Testis (tissue), 3 donors: ENCODE results near the gene ZIC2. TPM values are rescaled to one million over a fixed set of nuclear protein-coding genes. Genes with fewer than 3 reads are reported as not detected.

Experiments
- DNase-seq: peaks from one replicate; pipeline ENCODE4 v3.0.0-alpha.2; 2019
- H3K27ac ChIP-seq, 2 donors: fragments of 200-600 bp; sonication (generic); one replicate each; pipeline ENCODE4 v1.5.1; 2019
- H3K27me3 ChIP-seq: fragments of 200-600 bp; sonication (generic); one replicate; pipeline ENCODE4 v1.5.1; 2019
- H3K36me3 ChIP-seq: fragments of 200-600 bp; sonication (generic); one replicate; pipeline ENCODE4 v1.5.1; 2017; ENCODE audit warnings: low read depth; ENCODE audit errors: missing control alignments
- H3K4me1 ChIP-seq: fragments of 200-600 bp; sonication (generic); one replicate; pipeline ENCODE4 v1.5.1; 2019
- H3K4me3 ChIP-seq, 2 donors: fragments of 200-600 bp; sonication (generic); one replicate each; pipeline ENCODE4 v1.5.1; 2017 to 2019
- H3K9me3 ChIP-seq: fragments of 200-600 bp; sonication (generic); one replicate; pipeline ENCODE4 v1.5.1; 2017
- CTCF ChIP-seq, 3 experiments: fragments of 450-650 bp in 2 of 3; fragments of 200-600 bp in 1 of 3; sonication (generic) in 1 of 3; IDR thresholded peaks; one replicate each; pipeline ENCODE4 v1.5.1; 2016 to 2019; ENCODE audit warnings: antibody characterized with exemption in 3 of 3, mild to moderate bottlenecking in 2 of 3, moderate library complexity in 1 of 3
- POLR2A ChIP-seq: fragments of 450-650 bp; IDR thresholded peaks from one replicate; pipeline ENCODE4 v1.6.1; 2017; ENCODE audit warnings: antibody characterized with exemption, mild to moderate bottlenecking, moderate library complexity
- WGBS, 2 donors: methylation state at CpG; one replicate each; pipeline ENCODE4 v1.1.5; 2018; 5-methylcytosine and 5-hydroxymethylcytosine counted together
- intact Hi-C: fragments of 100-400 bp; cut with DNase I; formaldehyde crosslinking; loops from one replicate; pipeline ENCODE4 v1.15.1; 2023; ENCODE audit warnings: low total_unique reads
- polyA plus RNA-seq: library from polyadenylated mRNA; stranded (reverse); fragments of 350-450 nt; fragmentation: Illumina TruSeq; extraction: RNeasy Lipid Tissue Mini Kit (QIAGEN cat#74804); gene quantifications from one replicate; pipeline ENCODE4 v1.2.3, GENCODE V29; 2014; ENCODE audit warnings: low read depth, low replicate concordance; ENCODE audit not compliant: insufficient read depth
- total RNA-seq, 2 donors: library from RNA; depleted of rRNA; stranded (reverse); fragments of >200 nt; gene quantifications; one replicate each; pipeline ENCODE4 v1.2.3, GENCODE V29; 2016

ZIC2 gene
- total and polyA plus RNA-seq, 3 donors from 2014 or later, result 1.3 to 11.5 (median 6.9) TPM

GRCh38 chr13:99989276-99990125 is 7.9 kb downstream of the ZIC2 start:
- Histone ChIP-seq H3K27ac (no peak overlapping the region), H3K4me1 (no peaks in the 10 kb centered on the region), H3K9me3 (no peaks in the 10 kb centered on the region), H3K4me3 (no peak overlapping the region), H3K27me3 (peaks cover 4% of the 10 kb centered on the region), H3K36me3 (no peaks in the 10 kb centered on the region)
- 7% methylated on average over 28 to 42 of the region's 42 CpGs for WGBS, 2 donors
- TF ChIP-seq POLR2A (no peak), CTCF (IDR thresholded peaks at IDR 0.05) (no peak)
- intact Hi-C loops, result no loop called here
- no peak for DNase-seq

GRCh38 chr13:99990126-99990977 is 8.8 kb downstream of the ZIC2 start:
- intact Hi-C loops, result no loop called here
- Histone ChIP-seq H3K4me1 (no peaks in the 10 kb centered on the region), H3K9me3 (no peaks in the 10 kb centered on the region), H3K27me3 (peaks cover 4% of the 10 kb centered on the region), H3K36me3 (no peaks in the 10 kb centered on the region), H3K4me3 (no peak overlapping the region), H3K27ac (no peak overlapping the region)
- TF ChIP-seq CTCF (IDR thresholded peaks at IDR 0.05) (no peak), POLR2A (no peak)
- DNase-seq, result no peak
- 9 to 10% methylated on average over 38 to 39 of the region's 42 CpGs for WGBS, 2 donors

- no peak for TF ChIP-seq POLR2A
- TF ChIP-seq CTCF (IDR thresholded peaks at IDR 0.05), result no peak
- Histone ChIP-seq H3K4me1 (no peaks in the 10 kb centered on the region), H3K36me3 (no peaks in the 10 kb centered on the region), H3K9me3 (no peaks in the 10 kb centered on the region), H3K4me3 (no peak overlapping the region), H3K27ac (no peak overlapping the region), H3K27me3 (peaks cover 9% of the 10 kb centered on the region)
- 6 to 11% methylated on average over 26 to 34 of the region's 35 CpGs for WGBS, 2 donors
- intact Hi-C loops, result no loop called here
- DNase-seq, result no peak
Measured at GRCh38 chr13:99991013-99991827, 9.6 kb downstream of the ZIC2 start.

- H3K9me3 ChIP-seq, result no peaks in the 10 kb centered on the region
- WGBS, 2 donors, result 10 to 16% methylated on average over 30 to 36 of the region's 36 CpGs
- intact Hi-C loops, result no loop called here
- no peaks in the 10 kb centered on the region for H3K36me3 ChIP-seq
- H3K4me1 ChIP-seq, result no peaks in the 10 kb centered on the region
- H3K27me3 ChIP-seq, result peaks cover 10% of the 10 kb centered on the region
- no peak overlapping the region for H3K27ac ChIP-seq
- TF ChIP-seq POLR2A, result no peak
- TF ChIP-seq CTCF (IDR thresholded peaks at IDR 0.05), result no peak
- no peak for DNase-seq
- no peak overlapping the region for H3K4me3 ChIP-seq
Measured at GRCh38 chr13:99991828-99992775, 10.5 kb downstream of the ZIC2 start.
